ENCODE results near the gene IFNA7. TPM values are rescaled to one million over a fixed set of nuclear protein-coding genes. Genes with fewer than 3 reads are reported as not detected.

IFNA7 gene
- total and polyA plus RNA-seq, 2 experiments from 2014 or later = not detected

DNA sequence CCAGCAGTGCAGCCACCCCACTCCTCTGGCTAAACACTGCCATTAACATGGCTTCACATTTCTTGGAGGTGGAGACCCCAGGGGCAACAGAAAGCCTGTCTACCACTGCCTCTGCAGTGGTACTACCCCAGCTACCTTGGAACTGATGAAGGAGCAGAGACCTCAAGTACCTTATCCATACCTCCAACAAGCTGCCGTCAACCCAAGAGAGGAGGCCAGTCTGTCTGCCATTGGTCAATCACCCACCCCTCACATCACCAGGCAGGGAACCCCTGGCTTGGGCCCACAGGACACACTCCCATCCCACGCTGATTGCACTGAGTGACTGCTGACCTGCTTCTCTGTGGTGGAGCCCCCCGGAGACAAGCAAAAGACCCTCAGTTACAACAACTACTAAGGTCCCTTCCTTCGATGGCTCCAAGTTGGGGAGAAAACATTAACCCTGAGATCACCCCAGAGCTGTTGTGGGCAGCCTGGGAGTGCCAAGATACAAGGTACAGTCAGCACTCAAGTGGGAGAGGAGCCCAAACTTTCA, 32.2 kb upstream of the IFNA7 start:
- no peaks in the 10 kb centered on the region for H3K36me3 Mint-ChIP-seq (ENCODE audit: low read depth)
- no peak overlapping the region for H3K27ac ChIP-seq (ENCODE audit: low read depth)
- no peaks in the 10 kb centered on the region for H3K4me1 Mint-ChIP-seq
- H3K4me3 ChIP-seq = no peak overlapping the region
- H3F3A ChIP-seq (replicated peaks; ENCODE audit: low read depth) = no peaks in the 10 kb centered on the region
- no peak overlapping the region for H3K27ac Mint-ChIP-seq
- no peak for ATAC-seq
- H2AFZ ChIP-seq = no peak overlapping the region
- peaks cover 4% of the 10 kb centered on the region for H3K27me3 Mint-ChIP-seq (ENCODE audit: insufficient read depth, low read depth, poor library complexity)
- H3K4me3 Mint-ChIP-seq = no peak overlapping the region
- no peak for DNase-seq (ENCODE audit: low spot score)
- H4K20me1 ChIP-seq (replicated peaks; ENCODE audit: insufficient read depth) = no peaks in the 10 kb centered on the region
- H3K36me3 ChIP-seq (ENCODE audit: insufficient read depth) = no peaks in the 10 kb centered on the region
- no peaks in the 10 kb centered on the region for H3K27me3 ChIP-seq (ENCODE audit: insufficient read depth)
- H3K79me2 ChIP-seq (replicated peaks; ENCODE audit: insufficient read depth) = no peaks in the 10 kb centered on the region
- TF ChIP-seq POLR2AphosphoS5 (IDR thresholded peaks at IDR 0.05; ENCODE audit: low read depth) (no peak), STAT1 (IDR thresholded peaks at IDR 0.05; ENCODE audit: unreplicated experiment) (no peak), NANOG (IDR thresholded peaks at IDR 0.05; ENCODE audit: borderline replicate concordance) (no peak), JUNB (IDR thresholded peaks at IDR 0.05; ENCODE audit: unreplicated experiment) (no peak), CREB1 (CRISPR knock-in tag; IDR thresholded peaks at IDR 0.05; ENCODE audit: low read depth) (no peak), ZNF331 (CRISPR knock-in tag; IDR thresholded peaks at IDR 0.05; ENCODE audit: low read depth) (no peak), ZNF114 (CRISPR knock-in tag; IDR thresholded peaks at IDR 0.05) (no peak), EZH2 (IDR thresholded peaks at IDR 0.05; ENCODE audit: low read depth, unreplicated experiment) (no peak), EZH2phosphoT487 (IDR thresholded peaks at IDR 0.05; ENCODE audit: unreplicated experiment) (no peak)
- TF ChIP-seq, protein P1, sequence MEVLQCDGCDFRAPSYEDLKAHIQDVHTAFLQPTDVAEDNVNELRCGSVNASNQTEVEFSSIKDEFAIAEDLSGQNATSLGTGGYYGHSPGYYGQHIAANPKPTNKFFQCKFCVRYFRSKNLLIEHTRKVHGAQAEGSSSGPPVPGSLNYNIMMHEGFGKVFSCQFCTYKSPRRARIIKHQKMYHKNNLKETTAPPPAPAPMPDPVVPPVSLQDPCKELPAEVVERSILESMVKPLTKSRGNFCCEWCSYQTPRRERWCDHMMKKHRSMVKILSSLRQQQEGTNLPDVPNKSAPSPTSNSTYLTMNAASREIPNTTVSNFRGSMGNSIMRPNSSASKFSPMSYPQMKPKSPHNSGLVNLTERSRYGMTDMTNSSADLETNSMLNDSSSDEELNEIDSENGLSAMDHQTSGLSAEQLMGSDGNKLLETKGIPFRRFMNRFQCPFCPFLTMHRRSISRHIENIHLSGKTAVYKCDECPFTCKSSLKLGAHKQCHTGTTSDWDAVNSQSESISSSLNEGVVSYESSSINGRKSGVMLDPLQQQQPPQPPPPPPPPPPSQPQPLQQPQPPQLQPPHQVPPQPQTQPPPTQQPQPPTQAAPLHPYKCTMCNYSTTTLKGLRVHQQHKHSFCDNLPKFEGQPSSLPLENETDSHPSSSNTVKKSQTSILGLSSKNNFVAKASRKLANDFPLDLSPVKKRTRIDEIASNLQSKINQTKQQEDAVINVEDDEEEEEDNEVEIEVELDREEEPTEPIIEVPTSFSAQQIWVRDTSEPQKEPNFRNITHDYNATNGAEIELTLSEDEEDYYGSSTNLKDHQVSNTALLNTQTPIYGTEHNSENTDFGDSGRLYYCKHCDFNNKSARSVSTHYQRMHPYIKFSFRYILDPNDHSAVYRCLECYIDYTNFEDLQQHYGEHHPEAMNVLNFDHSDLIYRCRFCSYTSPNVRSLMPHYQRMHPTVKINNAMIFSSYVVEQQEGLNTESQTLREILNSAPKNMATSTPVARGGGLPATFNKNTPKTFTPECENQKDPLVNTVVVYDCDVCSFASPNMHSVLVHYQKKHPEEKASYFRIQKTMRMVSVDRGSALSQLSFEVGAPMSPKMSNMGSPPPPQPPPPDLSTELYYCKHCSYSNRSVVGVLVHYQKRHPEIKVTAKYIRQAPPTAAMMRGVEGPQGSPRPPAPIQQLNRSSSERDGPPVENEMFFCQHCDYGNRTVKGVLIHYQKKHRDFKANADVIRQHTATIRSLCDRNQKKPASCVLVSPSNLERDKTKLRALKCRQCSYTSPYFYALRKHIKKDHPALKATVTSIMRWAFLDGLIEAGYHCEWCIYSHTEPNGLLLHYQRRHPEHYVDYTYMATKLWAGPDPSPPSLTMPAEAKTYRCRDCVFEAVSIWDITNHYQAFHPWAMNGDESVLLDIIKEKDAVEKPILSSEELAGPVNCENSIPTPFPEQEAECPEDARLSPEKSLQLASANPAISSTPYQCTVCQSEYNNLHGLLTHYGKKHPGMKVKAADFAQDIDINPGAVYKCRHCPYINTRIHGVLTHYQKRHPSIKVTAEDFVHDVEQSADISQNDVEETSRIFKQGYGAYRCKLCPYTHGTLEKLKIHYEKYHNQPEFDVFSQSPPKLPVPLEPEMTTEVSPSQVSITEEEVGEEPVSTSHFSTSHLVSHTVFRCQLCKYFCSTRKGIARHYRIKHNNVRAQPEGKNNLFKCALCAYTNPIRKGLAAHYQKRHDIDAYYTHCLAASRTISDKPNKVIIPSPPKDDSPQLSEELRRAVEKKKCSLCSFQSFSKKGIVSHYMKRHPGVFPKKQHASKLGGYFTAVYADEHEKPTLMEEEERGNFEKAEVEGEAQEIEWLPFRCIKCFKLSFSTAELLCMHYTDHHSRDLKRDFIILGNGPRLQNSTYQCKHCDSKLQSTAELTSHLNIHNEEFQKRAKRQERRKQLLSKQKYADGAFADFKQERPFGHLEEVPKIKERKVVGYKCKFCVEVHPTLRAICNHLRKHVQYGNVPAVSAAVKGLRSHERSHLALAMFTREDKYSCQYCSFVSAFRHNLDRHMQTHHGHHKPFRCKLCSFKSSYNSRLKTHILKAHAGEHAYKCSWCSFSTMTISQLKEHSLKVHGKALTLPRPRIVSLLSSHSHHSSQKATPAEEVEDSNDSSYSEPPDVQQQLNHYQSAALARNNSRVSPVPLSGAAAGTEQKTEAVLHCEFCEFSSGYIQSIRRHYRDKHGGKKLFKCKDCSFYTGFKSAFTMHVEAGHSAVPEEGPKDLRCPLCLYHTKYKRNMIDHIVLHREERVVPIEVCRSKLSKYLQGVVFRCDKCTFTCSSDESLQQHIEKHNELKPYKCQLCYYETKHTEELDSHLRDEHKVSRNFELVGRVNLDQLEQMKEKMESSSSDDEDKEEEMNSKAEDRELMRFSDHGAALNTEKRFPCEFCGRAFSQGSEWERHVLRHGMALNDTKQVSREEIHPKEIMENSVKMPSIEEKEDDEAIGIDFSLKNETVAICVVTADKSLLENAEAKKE (CRISPR knock-in tag; IDR thresholded peaks at IDR 0.05) = no peak
- TF ChIP-seq, protein P2, sequence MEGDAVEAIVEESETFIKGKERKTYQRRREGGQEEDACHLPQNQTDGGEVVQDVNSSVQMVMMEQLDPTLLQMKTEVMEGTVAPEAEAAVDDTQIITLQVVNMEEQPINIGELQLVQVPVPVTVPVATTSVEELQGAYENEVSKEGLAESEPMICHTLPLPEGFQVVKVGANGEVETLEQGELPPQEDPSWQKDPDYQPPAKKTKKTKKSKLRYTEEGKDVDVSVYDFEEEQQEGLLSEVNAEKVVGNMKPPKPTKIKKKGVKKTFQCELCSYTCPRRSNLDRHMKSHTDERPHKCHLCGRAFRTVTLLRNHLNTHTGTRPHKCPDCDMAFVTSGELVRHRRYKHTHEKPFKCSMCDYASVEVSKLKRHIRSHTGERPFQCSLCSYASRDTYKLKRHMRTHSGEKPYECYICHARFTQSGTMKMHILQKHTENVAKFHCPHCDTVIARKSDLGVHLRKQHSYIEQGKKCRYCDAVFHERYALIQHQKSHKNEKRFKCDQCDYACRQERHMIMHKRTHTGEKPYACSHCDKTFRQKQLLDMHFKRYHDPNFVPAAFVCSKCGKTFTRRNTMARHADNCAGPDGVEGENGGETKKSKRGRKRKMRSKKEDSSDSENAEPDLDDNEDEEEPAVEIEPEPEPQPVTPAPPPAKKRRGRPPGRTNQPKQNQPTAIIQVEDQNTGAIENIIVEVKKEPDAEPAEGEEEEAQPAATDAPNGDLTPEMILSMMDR (conservative IDR thresholded peaks at IDR 0.05; ENCODE audit: low read depth in 2 of 2) = no peak
- TF ChIP-seq, protein P3, sequence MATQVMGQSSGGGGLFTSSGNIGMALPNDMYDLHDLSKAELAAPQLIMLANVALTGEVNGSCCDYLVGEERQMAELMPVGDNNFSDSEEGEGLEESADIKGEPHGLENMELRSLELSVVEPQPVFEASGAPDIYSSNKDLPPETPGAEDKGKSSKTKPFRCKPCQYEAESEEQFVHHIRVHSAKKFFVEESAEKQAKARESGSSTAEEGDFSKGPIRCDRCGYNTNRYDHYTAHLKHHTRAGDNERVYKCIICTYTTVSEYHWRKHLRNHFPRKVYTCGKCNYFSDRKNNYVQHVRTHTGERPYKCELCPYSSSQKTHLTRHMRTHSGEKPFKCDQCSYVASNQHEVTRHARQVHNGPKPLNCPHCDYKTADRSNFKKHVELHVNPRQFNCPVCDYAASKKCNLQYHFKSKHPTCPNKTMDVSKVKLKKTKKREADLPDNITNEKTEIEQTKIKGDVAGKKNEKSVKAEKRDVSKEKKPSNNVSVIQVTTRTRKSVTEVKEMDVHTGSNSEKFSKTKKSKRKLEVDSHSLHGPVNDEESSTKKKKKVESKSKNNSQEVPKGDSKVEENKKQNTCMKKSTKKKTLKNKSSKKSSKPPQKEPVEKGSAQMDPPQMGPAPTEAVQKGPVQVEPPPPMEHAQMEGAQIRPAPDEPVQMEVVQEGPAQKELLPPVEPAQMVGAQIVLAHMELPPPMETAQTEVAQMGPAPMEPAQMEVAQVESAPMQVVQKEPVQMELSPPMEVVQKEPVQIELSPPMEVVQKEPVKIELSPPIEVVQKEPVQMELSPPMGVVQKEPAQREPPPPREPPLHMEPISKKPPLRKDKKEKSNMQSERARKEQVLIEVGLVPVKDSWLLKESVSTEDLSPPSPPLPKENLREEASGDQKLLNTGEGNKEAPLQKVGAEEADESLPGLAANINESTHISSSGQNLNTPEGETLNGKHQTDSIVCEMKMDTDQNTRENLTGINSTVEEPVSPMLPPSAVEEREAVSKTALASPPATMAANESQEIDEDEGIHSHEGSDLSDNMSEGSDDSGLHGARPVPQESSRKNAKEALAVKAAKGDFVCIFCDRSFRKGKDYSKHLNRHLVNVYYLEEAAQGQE (IDR thresholded peaks at IDR 0.05; ENCODE audit: unreplicated experiment) = no peak
- no peak overlapping the region for H3K4me2 ChIP-seq
- no peaks in the 10 kb centered on the region for H3K9me2 ChIP-seq (ENCODE audit: insufficient read depth)
- H3K9me3 Mint-ChIP-seq = no peaks in the 10 kb centered on the region
- no peaks in the 10 kb centered on the region for H3K4me1 ChIP-seq (ENCODE audit: insufficient read depth)
